NCI-H1105 treated with DMSO at 0.1 percent for 48 hours (cell line): Measurements from ENCODE around the gene LUC7L2.
A peak's percentile ranks its signal among the peaks of the same experiment; 100 is the strongest.

ENCODE experiments used
- DNase-seq: peaks from one replicate; lab custom pipeline; 2025; lab: John Stamatoyannopoulos, UW

Gene LUC7L2

GRCh38 chr7:139355320-139355719, 4.4 kb upstream of the LUC7L2 start:
- DNase-seq = no peak

- DNase-seq = peak; percentile 19
These were observed 1.8 kb upstream of the LUC7L2 start for GRCh38 chr7:139357729-139358506.

- peak; percentile 19 for DNase-seq
These were observed 941 bp upstream of the LUC7L2 start for GRCh38 chr7:139358541-139359365.

- peak; percentile 96 for DNase-seq
These were observed 685 bp downstream of the LUC7L2 start for GRCh38 chr7:139360210-139360947.

GRCh38 chr7:139360948-139361307, 1.2 kb downstream of the LUC7L2 start:
- peak; percentile 25 for DNase-seq

- no peak for DNase-seq
These were observed 1.8 kb downstream of the LUC7L2 start for GRCh38 chr7:139361523-139361922.

- peak; percentile 44 for DNase-seq
These were observed 2.6 kb downstream of the LUC7L2 start for GRCh38 chr7:139362302-139362701.

GRCh38 chr7:139362981-139363380, 3.3 kb downstream of the LUC7L2 start:
- DNase-seq = no peak

- DNase-seq = no peak
These were observed 5.6 kb downstream of the LUC7L2 start for GRCh38 chr7:139365336-139365735.

GRCh38 chr7:139366400-139366799, 6.7 kb downstream of the LUC7L2 start:
- no peak for DNase-seq

- no peak for DNase-seq
These were observed 7.9 kb downstream of the LUC7L2 start for GRCh38 chr7:139367438-139368155.

GRCh38 chr7:139370301-139370942, 10.7 kb downstream of the LUC7L2 start:
- DNase-seq = no peak

- no peak for DNase-seq
These were observed 11.2 kb downstream of the LUC7L2 start for GRCh38 chr7:139370943-139371313.

- DNase-seq = no peak
These were observed 14.6 kb downstream of the LUC7L2 start for GRCh38 chr7:139374246-139374645.

GRCh38 chr7:139382439-139382838, 22.7 kb downstream of the LUC7L2 start:
- no peak for DNase-seq

- DNase-seq = no peak
These were observed 24.9 kb downstream of the LUC7L2 start for GRCh38 chr7:139384611-139385010.

GRCh38 chr7:139387594-139387993, 27.9 kb downstream of the LUC7L2 start:
- no peak for DNase-seq

GRCh38 chr7:139389091-139389490, 29.4 kb downstream of the LUC7L2 start:
- no peak for DNase-seq

GRCh38 chr7:139389774-139390173, 30.1 kb downstream of the LUC7L2 start:
- no peak for DNase-seq

GRCh38 chr7:139393621-139394211, 34.0 kb downstream of the LUC7L2 start:
- no peak for DNase-seq

GRCh38 chr7:139394540-139394939, 34.8 kb downstream of the LUC7L2 start:
- DNase-seq = no peak
